PFSK-1 (cell line): Measurements from ENCODE around the gene C1orf87.

Source experiments
- POLR2AphosphoS5 ChIP-seq: IDR thresholded peaks from 2 replicates; pipeline ENCODE4 v1.6.1; 2012; ENCODE audit warnings: low read depth, mild to moderate bottlenecking, control low read depth, low read length, moderate library complexity
- SIN3A ChIP-seq: IDR thresholded peaks from 2 replicates; pipeline ENCODE4 v1.6.1; 2012; ENCODE audit warnings: mild to moderate bottlenecking, low read length, moderate library complexity, borderline replicate concordance; ENCODE audit not compliant: insufficient read depth

- TF ChIP-seq SIN3A (no peak), POLR2AphosphoS5 (no peak)
Measured at GRCh38 chr1:59949648-59950047, 123.9 kb downstream of the C1orf87 start.
